Activated naive CD8-positive, alpha-beta T cell (primary cell): ENCODE data around the gene RTN4R.

Experiments
- H3K27ac Mint-ChIP-seq: one replicate; pipeline ENCODE4 v1.8.0; 2021; ENCODE audit warnings: mixed read lengths
- H3K27me3 Mint-ChIP-seq: one replicate; pipeline ENCODE4 v1.8.0; 2021; ENCODE audit warnings: mixed read lengths
- H3K36me3 Mint-ChIP-seq: one replicate; pipeline ENCODE4 v1.8.0; 2021; ENCODE audit warnings: mixed read lengths
- H3K4me1 Mint-ChIP-seq: one replicate; pipeline ENCODE4 v1.8.0; 2021; ENCODE audit warnings: low read depth, mixed read lengths
- H3K4me3 Mint-ChIP-seq: one replicate; pipeline ENCODE4 v1.8.0; 2021; ENCODE audit warnings: mild to moderate bottlenecking, mixed read lengths
- H3K9me3 Mint-ChIP-seq: one replicate; pipeline ENCODE4 v1.8.0; 2021; ENCODE audit warnings: low read depth, mixed read lengths

The RTN4R gene

DNA sequence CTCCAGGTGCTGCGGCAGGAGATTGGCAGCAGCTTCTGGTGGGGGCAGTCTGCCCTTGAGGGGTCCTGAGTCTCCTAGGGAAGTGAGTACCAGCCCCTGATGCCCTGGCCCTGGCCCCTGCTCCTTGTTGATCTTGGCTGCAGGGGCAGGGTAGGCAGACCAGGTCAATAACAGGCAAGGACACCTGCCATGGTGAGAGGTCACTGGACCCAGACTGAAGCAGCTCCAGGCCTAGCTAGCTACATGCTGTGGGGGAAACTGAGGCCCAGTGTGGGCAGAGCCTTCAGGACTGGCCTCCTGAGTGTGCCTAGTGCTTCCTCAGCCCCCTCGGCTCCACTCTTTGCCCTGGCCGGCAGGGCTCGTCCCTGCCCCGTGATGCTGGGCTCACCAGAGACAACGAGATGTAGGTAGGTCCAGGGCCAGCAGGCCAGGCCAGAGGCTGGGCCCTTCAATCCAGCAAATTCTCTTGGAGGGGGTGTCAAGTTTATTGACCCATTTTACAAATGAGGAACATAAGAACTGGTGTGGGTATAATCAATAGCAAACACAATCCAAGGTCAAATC, 20.4 kb downstream of the RTN4R start:
- Mint-ChIP-seq H3K27me3 (no peaks in the 10 kb centered on the region), H3K36me3 (no peaks in the 10 kb centered on the region), H3K9me3 (no peaks in the 10 kb centered on the region), H3K27ac (peak overlapping the region; percentile 34), H3K4me1 (peaks cover 30% of the 10 kb centered on the region), H3K4me3 (no peak overlapping the region)

DNA sequence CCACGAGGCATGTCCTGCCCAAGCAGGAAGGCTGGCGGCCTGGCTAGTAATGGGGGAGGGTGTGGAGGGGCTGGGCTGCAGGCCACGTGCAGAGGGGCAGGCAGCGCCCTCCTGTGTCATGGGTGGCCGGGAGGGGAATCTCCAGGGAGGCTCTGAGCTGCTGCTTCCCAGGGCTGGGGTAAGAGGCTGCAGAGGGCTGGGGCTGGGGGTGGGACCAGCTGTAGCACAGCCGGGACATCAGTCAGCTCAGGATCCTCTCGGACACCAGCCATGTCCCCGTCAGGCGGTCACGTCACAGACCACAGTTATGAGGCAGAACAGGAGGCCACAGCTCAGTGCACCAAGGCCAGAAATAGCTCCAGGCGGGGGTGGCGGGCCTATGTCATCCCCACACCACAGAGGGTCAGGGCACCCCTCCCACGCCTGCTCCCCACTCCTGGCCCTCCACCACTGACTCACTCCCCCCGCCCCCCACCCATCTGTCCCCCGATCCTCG, 21.1 kb downstream of the RTN4R start:
- Mint-ChIP-seq H3K27me3 (no peaks in the 10 kb centered on the region), H3K27ac (no peak overlapping the region), H3K4me1 (peaks cover 35% of the 10 kb centered on the region), H3K9me3 (no peaks in the 10 kb centered on the region), H3K36me3 (no peaks in the 10 kb centered on the region), H3K4me3 (no peak overlapping the region)

DNA sequence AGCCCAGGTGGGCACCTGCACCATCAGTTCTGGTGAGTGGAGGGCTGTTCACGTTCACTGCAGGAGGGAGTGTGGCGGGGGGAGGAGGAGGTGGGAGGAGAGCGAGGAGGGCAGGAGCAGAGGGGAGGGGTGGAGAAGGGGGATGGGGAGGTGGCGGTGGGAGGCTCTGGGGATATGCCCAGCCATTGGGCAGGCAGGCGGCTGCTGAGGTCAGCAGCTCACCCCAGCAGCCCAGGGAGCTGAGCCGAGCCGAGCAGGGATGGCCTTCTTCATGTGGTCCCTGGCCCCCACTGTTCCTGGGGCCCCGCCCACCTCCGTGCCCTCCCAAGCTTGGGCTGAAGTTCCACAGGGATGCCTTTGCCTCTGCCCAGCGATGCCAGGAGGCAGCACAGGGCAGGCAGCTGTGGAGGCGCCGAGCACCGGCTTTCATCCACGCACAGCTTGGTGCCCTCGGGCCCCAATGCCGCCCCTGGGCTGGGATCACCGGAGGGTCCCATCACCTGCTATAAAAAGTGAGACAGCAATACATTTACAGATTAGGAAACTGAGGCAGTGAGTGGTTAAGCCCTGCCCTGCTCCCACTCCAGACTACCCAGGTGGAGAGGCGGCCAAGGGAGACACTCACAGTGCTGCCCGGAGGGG, 21.6 kb downstream of the RTN4R start:
- H3K9me3 Mint-ChIP-seq, result no peaks in the 10 kb centered on the region
- H3K27ac Mint-ChIP-seq, result no peak overlapping the region
- H3K4me1 Mint-ChIP-seq, result peaks cover 35% of the 10 kb centered on the region
- H3K36me3 Mint-ChIP-seq, result no peaks in the 10 kb centered on the region
- H3K4me3 Mint-ChIP-seq, result no peak overlapping the region
- H3K27me3 Mint-ChIP-seq, result no peaks in the 10 kb centered on the region

DNA sequence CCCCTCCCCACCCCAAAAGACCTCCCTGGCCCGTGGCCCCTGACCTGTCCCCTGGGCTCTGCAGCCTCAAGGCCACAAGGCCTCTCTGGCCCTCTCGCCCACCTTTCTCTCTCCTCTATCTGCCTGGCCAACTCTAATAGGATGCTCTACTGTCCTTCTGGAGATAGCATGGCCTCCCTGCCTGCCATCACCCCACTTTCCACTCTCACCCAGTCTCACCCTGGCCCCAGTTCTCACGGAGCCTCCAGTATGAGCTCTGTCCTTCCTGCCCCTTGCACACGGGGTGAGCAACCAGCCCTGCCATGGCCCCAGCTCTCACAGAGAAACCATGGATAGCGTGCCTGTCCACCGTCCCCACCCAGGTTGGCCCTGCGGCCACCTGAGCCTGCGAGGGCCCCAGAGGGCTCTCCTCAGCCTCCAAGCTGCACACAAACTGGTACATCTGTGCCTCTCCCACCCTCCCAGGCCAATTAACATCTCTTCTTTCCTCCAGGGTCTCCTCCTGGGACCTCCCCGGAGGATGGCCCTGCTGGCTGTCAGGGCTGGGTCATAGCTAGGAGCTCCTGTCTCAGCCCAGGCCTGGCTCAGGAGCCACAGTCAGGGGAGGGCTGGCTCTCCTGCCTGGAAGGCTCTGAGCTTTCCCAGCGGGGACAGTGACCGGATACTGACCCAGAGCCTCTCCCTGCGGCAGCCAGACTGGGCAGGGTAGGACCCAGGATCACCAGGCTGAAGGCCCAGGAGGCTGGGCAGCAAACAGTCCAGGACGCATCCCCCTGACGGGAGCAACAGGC, 22.3 kb downstream of the RTN4R start:
- peaks cover 36% of the 10 kb centered on the region for H3K4me1 Mint-ChIP-seq
- H3K9me3 Mint-ChIP-seq, result no peaks in the 10 kb centered on the region
- H3K27me3 Mint-ChIP-seq, result no peaks in the 10 kb centered on the region
- peak overlapping the region; percentile 62 for H3K4me3 Mint-ChIP-seq
- peak overlapping the region; percentile 97 for H3K27ac Mint-ChIP-seq
- no peaks in the 10 kb centered on the region for H3K36me3 Mint-ChIP-seq

DNA sequence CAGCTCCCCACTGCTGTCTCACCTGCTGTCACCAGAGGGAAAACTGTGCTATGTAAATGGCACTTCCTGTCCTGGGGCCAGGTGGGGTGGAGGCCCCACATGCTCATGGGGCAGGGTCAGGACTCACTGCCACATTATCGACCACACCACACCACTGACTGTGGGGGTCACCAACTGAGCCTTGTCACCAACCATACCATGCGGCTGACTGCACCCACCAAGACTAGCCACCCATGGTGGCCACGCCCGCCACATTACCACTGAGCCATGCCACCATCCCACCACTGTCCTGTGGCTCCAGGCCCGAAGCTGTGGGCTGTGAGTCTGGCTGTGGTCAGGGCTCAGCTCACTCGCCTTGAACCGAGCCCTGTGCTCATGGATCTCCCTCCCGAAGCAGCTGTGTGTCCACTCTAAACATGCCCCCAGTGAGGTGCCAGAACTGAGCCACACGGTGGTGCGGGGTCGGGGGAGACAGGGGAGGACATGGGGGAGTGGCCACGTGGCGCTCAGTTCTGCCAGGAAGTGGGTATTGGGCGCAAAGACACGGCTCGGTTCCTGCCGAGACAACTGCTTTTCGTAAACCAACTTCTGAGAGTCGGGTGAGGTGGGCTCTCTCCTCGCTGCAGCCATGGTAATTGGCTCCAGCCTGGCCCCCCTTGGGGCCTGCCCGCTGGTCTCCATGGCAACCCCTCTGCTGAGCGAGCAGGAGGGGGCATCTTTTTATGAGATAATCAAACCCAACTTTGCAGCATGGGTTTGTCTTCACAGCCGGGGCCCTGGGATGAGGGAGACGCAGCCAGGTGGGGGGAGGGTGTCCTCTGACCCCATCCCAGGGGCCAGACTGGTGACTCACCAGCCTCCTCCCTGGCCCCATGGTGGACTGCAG, 23.2 kb downstream of the RTN4R start:
- Mint-ChIP-seq H3K4me1 (peaks cover 39% of the 10 kb centered on the region), H3K9me3 (no peaks in the 10 kb centered on the region), H3K36me3 (no peaks in the 10 kb centered on the region), H3K27ac (peak overlapping the region; percentile 97), H3K4me3 (peak overlapping the region; percentile 54), H3K27me3 (no peaks in the 10 kb centered on the region)

GRCh38 chr22:20244250-20244648, 23.9 kb downstream of the RTN4R start:
- Mint-ChIP-seq H3K4me3 (peak overlapping the region; percentile 54), H3K36me3 (no peaks in the 10 kb centered on the region), H3K4me1 (peaks cover 44% of the 10 kb centered on the region), H3K9me3 (no peaks in the 10 kb centered on the region), H3K27me3 (no peaks in the 10 kb centered on the region), H3K27ac (peak overlapping the region; percentile 97)

GRCh38 chr22:20243537-20244249, 24.4 kb downstream of the RTN4R start:
- no peaks in the 10 kb centered on the region for H3K36me3 Mint-ChIP-seq
- peaks cover 44% of the 10 kb centered on the region for H3K4me1 Mint-ChIP-seq
- H3K27me3 Mint-ChIP-seq, result no peaks in the 10 kb centered on the region
- peak overlapping the region; percentile 72 for H3K4me3 Mint-ChIP-seq
- no peaks in the 10 kb centered on the region for H3K9me3 Mint-ChIP-seq
- H3K27ac Mint-ChIP-seq, result peak overlapping the region; percentile 86

GRCh38 chr22:20243176-20243536, 25.0 kb downstream of the RTN4R start:
- Mint-ChIP-seq H3K9me3 (no peaks in the 10 kb centered on the region), H3K36me3 (no peaks in the 10 kb centered on the region), H3K27me3 (no peaks in the 10 kb centered on the region), H3K4me1 (peaks cover 44% of the 10 kb centered on the region), H3K27ac (peak overlapping the region; percentile 86), H3K4me3 (peak overlapping the region; percentile 72)

- H3K27me3 Mint-ChIP-seq, result no peaks in the 10 kb centered on the region
- no peaks in the 10 kb centered on the region for H3K36me3 Mint-ChIP-seq
- H3K4me3 Mint-ChIP-seq, result peak overlapping the region; percentile 72
- peaks cover 48% of the 10 kb centered on the region for H3K4me1 Mint-ChIP-seq
- H3K27ac Mint-ChIP-seq, result peak overlapping the region; percentile 86
- H3K9me3 Mint-ChIP-seq, result no peaks in the 10 kb centered on the region
Measured at GRCh38 chr22:20242393-20243175, 25.5 kb downstream of the RTN4R start.

DNA sequence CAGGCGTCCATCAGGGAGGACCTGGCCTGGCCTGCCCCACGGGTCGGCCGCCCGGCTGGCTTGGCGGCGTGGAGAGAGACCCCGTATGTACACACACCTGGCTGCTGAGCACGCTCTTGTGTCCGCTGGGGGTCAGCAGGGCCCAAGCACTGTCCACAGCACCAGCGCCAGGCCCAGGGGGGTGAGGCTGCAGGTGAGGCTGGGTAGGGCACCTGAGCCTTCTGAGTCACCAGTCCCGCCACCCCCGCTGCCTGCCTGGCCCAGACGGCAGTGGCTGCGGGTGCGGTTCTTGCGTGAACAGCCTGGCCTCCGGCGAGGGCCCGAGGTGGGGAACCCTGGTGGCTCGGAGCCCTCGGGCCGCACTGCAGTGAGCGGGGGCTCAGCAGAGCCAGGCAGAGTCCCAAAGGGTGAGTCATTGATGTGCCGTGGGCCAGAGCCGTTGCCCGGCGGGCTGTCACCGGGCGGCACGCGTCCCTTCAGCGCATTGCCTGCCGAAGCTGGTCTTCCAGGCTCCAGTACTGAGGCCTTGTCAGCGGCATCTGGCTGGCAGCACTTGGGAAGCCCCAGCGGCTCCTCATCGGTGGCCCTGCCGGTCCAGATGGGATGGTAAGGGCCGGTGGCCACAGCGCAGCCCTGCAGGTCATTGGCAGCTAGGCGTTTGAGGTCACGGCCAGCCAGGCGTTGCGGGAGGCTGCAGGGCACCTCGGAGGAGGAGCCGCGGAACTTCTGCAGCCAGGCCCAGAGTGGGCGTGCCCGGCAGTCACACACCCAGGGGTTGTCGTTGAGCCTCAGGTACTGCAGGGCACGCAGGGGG, 26.3 kb downstream of the RTN4R start:
- Mint-ChIP-seq H3K4me3 (peak overlapping the region; percentile 72), H3K27ac (peak overlapping the region; percentile 86), H3K36me3 (no peaks in the 10 kb centered on the region), H3K4me1 (peaks cover 49% of the 10 kb centered on the region), H3K9me3 (no peaks in the 10 kb centered on the region), H3K27me3 (no peaks in the 10 kb centered on the region)

DNA sequence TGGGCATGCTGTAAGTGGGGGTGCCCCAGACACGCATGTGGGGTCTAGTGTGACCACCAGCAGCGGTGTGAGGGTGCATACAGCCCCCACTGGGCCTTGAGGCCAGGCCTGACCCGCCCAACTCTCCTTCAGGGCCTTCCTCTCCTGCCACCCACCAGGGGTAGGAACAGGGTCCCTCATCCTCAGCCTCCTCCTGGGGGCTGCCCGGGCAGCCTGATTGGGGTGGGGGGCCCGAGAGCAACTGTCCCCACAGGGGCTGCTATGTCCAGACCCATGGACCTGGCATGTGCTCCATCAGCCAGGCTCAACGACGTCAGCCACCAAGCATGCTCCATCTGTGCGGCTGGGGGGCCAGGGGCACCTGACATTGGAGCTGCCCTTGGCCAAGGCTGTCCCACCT, 27.2 kb downstream of the RTN4R start:
- Mint-ChIP-seq H3K4me3 (no peak overlapping the region), H3K4me1 (peaks cover 49% of the 10 kb centered on the region), H3K27ac (no peak overlapping the region), H3K9me3 (no peaks in the 10 kb centered on the region), H3K36me3 (no peaks in the 10 kb centered on the region), H3K27me3 (no peaks in the 10 kb centered on the region)

- H3K27me3 Mint-ChIP-seq, result no peaks in the 10 kb centered on the region
- H3K36me3 Mint-ChIP-seq, result no peaks in the 10 kb centered on the region
- no peak overlapping the region for H3K4me3 Mint-ChIP-seq
- no peak overlapping the region for H3K27ac Mint-ChIP-seq
- peaks cover 44% of the 10 kb centered on the region for H3K4me1 Mint-ChIP-seq
- no peaks in the 10 kb centered on the region for H3K9me3 Mint-ChIP-seq
Measured at GRCh38 chr22:20240447-20240764, 27.7 kb downstream of the RTN4R start.
